HCT116 (cell line): ENCODE measurements around the gene MLPH.

ENCODE experiments used
- CEBPB ChIP-seq: IDR thresholded peaks from 2 replicates; pipeline ENCODE4 v1.6.1; 2012; ENCODE audit warnings: low read depth
- EZH2 ChIP-seq: fragments of 200-600 bp; sonication (generic); IDR thresholded peaks from 2 replicates; pipeline ENCODE4 v1.6.1; 2017; ENCODE audit warnings: antibody characterized with exemption, mixed run types
- FOSL1 ChIP-seq: IDR thresholded peaks from 2 replicates; pipeline ENCODE4 v1.6.1; 2012; ENCODE audit warnings: low read depth
- POLR2A ChIP-seq: IDR thresholded peaks from 2 replicates; pipeline ENCODE4 v1.7.0; 2011; ENCODE audit warnings: borderline replicate concordance; ENCODE audit not compliant: insufficient read depth, insufficient read length; ENCODE audit errors: extremely low read depth
- SIN3A ChIP-seq: IDR thresholded peaks from 2 replicates; pipeline ENCODE4 v1.6.1; 2012; ENCODE audit warnings: low read depth
- TCF7L2 ChIP-seq: IDR thresholded peaks from 2 replicates; pipeline ENCODE4 v1.7.0; 2011; ENCODE audit warnings: borderline replicate concordance, inconsistent platforms; ENCODE audit not compliant: insufficient read depth, insufficient read length; ENCODE audit errors: extremely low read depth
- YY1 ChIP-seq: IDR thresholded peaks from 2 replicates; pipeline ENCODE4 v1.6.1; 2011; ENCODE audit warnings: low read length, low read depth, moderate library complexity, mild to moderate bottlenecking; ENCODE audit not compliant: insufficient replicate concordance; ENCODE audit errors: extremely low read depth
- ZFX ChIP-seq: fragments of 450-650 bp; IDR thresholded peaks from 2 replicates; pipeline ENCODE4 v1.6.1; 2017
- ZNF274 ChIP-seq: fragments of 200-500 bp; sonication (Bioruptor generic); IDR thresholded peaks from 2 replicates; pipeline ENCODE4 v1.6.1; 2014; ENCODE audit warnings: mild to moderate bottlenecking, low read depth, low read length, inconsistent platforms
- TF ChIP-seq, protein P1 (sequence below), 3 experiments: fragments of 200-600 bp in 1 of 3; sonication (generic) in 1 of 3; IDR thresholded peaks in 2 of 3; conservative IDR thresholded peaks in 1 of 3; 2 replicates each; pipeline ENCODE4 v1.5.1; 2012 to 2017; ENCODE audit warnings: low read depth in 2 of 3, low read length in 2 of 3, antibody characterized with exemption in 1 of 3, borderline replicate concordance in 1 of 3, control low read depth in 1 of 3, mild to moderate bottlenecking in 1 of 3, mixed read lengths in 1 of 3, mixed run types in 1 of 3, moderate library complexity in 1 of 3; ENCODE audit not compliant: insufficient read depth in 1 of 3
- TF ChIP-seq, protein P2 (sequence below): IDR thresholded peaks from 2 replicates; pipeline ENCODE4 v1.6.1; 2012; ENCODE audit warnings: low read depth
- TF ChIP-seq, protein P3 (sequence below): IDR thresholded peaks from 2 replicates; pipeline ENCODE4 v1.6.1; 2012
- TF ChIP-seq, protein P4 (sequence below): IDR thresholded peaks from 2 replicates; pipeline ENCODE4 v1.6.1; 2012

DNA sequence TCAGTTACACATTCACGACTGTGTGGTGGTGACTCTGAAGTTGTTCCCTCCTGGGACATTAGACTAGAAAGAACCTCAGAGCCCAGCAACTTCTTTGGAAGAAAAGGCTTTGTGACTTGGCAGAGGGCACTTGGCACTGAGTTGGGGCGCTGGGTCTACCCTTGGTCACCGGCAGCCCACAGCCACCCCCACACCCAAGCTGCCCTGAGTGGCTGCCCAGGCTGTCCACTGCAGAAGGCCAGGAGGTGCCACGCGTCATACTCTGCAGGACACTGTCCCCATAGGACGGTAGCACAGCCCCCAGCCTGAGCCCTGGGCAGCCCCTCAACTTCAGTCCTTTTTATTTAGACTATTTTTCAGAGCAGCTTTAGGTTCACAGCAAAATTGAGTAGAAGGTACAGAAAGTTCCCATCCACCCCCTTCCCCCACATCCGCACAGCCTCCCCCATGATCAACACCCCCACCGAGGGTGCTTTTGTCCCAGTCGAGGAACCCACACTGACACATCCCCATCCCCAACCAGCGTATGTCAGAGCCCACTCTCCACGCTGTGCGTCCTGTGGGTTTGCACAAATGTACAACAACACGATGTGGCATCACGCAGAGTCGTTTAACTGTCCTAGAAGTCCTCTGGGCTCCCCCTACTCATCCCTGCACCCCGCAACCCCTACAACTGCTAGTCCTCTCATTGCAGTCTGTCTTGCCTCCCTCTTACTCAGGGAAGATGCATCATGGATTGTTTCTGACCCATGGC, 80.4 kb downstream of the MLPH start:
- TF ChIP-seq, protein P1, sequence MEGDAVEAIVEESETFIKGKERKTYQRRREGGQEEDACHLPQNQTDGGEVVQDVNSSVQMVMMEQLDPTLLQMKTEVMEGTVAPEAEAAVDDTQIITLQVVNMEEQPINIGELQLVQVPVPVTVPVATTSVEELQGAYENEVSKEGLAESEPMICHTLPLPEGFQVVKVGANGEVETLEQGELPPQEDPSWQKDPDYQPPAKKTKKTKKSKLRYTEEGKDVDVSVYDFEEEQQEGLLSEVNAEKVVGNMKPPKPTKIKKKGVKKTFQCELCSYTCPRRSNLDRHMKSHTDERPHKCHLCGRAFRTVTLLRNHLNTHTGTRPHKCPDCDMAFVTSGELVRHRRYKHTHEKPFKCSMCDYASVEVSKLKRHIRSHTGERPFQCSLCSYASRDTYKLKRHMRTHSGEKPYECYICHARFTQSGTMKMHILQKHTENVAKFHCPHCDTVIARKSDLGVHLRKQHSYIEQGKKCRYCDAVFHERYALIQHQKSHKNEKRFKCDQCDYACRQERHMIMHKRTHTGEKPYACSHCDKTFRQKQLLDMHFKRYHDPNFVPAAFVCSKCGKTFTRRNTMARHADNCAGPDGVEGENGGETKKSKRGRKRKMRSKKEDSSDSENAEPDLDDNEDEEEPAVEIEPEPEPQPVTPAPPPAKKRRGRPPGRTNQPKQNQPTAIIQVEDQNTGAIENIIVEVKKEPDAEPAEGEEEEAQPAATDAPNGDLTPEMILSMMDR (IDR thresholded peaks at IDR 0.05 in 2 of 3, conservative IDR thresholded peaks at IDR 0.05 in 1 of 3; ENCODE audit: borderline replicate concordance in 1 of 3, insufficient read depth in 1 of 3, low read depth in 2 of 3, low read length in 2 of 3): no peak
- no peak for TF ChIP-seq TCF7L2
- no peak for TF ChIP-seq CEBPB
- TF ChIP-seq, protein P2, sequence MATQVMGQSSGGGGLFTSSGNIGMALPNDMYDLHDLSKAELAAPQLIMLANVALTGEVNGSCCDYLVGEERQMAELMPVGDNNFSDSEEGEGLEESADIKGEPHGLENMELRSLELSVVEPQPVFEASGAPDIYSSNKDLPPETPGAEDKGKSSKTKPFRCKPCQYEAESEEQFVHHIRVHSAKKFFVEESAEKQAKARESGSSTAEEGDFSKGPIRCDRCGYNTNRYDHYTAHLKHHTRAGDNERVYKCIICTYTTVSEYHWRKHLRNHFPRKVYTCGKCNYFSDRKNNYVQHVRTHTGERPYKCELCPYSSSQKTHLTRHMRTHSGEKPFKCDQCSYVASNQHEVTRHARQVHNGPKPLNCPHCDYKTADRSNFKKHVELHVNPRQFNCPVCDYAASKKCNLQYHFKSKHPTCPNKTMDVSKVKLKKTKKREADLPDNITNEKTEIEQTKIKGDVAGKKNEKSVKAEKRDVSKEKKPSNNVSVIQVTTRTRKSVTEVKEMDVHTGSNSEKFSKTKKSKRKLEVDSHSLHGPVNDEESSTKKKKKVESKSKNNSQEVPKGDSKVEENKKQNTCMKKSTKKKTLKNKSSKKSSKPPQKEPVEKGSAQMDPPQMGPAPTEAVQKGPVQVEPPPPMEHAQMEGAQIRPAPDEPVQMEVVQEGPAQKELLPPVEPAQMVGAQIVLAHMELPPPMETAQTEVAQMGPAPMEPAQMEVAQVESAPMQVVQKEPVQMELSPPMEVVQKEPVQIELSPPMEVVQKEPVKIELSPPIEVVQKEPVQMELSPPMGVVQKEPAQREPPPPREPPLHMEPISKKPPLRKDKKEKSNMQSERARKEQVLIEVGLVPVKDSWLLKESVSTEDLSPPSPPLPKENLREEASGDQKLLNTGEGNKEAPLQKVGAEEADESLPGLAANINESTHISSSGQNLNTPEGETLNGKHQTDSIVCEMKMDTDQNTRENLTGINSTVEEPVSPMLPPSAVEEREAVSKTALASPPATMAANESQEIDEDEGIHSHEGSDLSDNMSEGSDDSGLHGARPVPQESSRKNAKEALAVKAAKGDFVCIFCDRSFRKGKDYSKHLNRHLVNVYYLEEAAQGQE: no peak
- TF ChIP-seq POLR2A: no peak
- TF ChIP-seq ZFX: no peak
- TF ChIP-seq EZH2: no peak
- no peak for TF ChIP-seq YY1
- TF ChIP-seq, protein P3, sequence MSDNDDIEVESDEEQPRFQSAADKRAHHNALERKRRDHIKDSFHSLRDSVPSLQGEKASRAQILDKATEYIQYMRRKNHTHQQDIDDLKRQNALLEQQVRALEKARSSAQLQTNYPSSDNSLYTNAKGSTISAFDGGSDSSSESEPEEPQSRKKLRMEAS: no peak
- TF ChIP-seq, protein P4, sequence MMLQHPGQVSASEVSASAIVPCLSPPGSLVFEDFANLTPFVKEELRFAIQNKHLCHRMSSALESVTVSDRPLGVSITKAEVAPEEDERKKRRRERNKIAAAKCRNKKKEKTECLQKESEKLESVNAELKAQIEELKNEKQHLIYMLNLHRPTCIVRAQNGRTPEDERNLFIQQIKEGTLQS: no peak
- TF ChIP-seq ZNF274: no peak
- TF ChIP-seq FOSL1: no peak
- no peak for TF ChIP-seq SIN3A
